T-helper 2 cell treated with Interferon-gamma antibody and Interleukin-4, amounts not matched to agents 100 ng/mL and 5 ng/mL, for 36 hours (primary cell): ENCODE measurements around the gene SLC12A7. TPM values are rescaled to one million over a fixed set of nuclear protein-coding genes. Genes with fewer than 3 reads are reported as not detected.
"Not testable (repeated sequence)": the region's sequence is repeated elsewhere in the genome, so short reads cannot be mapped to it uniquely, and the experiment has no call there.

Experiments
- intact Hi-C: fragments of 100-400 bp; cut with micrococcal nuclease; formaldehyde crosslinking; loops from one replicate; pipeline ENCODE4 v1.15.1; 2023
- total RNA-seq: library from RNA; stranded (reverse); gene quantifications from 2 replicates; pipeline ENCODE4 v1.2.3, GENCODE V29; 2022

The SLC12A7 gene
- 101 and 107 TPM in 2 replicates for total RNA-seq

GRCh38 chr5:1111727-1112289, at the start of gene SLC12A7:
Gene SLC12A7 (minus strand): TSS chr5:1112063. CDS start chr5:1111991, 72 bp downstream.
- intact Hi-C loops = loop anchor here (5.0 kb wide), 1 partner anchor 330 kb away; the partner anchor contains the start of gene ZDHHC11B

GRCh38 chr5:1161108-1161832, 49.4 kb upstream of the SLC12A7 start:
- intact Hi-C loops = no loop called here

GRCh38 chr5:1159774-1160406, 48.0 kb upstream of the SLC12A7 start:
- intact Hi-C loops = no loop called here

DNA sequence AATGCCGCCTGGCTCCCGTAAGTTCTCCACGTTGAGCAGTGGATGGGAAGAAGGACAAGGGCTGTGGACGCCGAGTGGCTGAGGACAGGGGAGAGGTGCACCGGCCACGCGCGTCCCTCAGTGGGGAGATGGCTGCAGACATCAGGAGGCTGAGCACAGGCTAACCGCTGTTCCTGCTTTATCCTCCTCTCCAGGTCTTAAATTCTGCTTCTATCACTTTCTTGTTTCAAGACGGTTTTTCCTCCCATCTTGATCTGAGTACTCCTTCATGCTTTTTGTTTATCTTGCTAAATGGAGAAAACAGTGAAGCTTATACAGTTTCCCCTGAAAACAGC, 47.4 kb upstream of the SLC12A7 start:
- intact Hi-C loops = no loop called here

GRCh38 chr5:1158647-1159340, 46.9 kb upstream of the SLC12A7 start:
- intact Hi-C loops = no loop called here

DNA sequence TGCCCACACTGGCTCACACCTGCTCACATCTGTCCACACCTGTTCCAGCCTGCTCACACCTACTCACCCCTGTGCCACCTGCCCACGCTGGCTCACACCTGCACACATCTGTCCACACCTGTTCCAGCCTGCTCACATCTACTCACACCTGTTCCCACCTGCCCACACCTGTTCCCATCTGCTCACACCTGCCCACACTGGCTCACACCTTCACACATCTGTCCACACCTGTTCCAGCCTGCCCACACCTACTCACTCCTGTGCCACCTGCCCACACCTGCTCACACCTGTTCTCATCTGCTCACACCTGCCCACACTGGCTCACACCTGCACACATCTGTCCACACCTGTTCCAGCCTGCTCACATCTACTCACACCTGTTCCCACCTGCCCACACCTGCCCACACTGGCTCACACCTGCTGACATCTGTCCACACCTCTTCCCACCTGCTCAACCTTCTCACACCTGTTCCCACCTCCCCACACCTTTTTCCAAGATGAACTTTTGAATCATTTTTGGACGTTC, 45.7 kb upstream of the SLC12A7 start:
- intact Hi-C loops = not testable (repeated sequence)

DNA sequence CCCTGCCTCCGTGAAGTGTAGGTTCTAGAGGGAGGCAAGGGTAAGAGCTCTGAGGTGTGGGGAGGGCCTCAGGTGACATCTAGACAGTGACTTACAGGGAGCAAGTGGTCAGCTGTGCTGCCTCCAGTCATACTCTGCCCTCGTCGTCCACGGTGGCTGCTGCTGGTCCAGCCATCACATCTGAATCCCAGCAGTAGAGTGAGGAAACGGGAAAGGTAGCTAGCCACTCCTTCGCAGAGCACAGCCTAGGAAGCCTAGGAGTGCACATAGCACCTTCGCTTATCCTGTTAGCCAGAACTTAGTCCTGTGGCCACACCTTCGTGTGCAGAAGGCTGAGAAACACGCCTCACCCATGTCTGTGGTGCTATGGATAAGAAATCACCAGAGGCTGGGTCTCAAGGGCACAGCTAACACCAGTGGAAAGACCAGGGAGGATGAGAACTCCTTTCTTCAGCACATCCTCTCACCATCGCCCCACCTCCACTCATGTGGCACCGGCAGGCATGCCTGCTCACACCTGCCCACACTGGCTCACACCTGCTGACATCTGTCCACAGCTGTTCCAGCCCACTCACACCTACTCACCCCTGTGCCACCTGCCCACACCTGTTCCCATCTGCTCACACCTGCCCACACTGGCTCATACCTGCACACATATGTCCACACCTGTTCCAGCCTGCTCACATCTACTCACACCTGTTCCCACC, 45.0 kb upstream of the SLC12A7 start:
- intact Hi-C loops = no loop called here

DNA sequence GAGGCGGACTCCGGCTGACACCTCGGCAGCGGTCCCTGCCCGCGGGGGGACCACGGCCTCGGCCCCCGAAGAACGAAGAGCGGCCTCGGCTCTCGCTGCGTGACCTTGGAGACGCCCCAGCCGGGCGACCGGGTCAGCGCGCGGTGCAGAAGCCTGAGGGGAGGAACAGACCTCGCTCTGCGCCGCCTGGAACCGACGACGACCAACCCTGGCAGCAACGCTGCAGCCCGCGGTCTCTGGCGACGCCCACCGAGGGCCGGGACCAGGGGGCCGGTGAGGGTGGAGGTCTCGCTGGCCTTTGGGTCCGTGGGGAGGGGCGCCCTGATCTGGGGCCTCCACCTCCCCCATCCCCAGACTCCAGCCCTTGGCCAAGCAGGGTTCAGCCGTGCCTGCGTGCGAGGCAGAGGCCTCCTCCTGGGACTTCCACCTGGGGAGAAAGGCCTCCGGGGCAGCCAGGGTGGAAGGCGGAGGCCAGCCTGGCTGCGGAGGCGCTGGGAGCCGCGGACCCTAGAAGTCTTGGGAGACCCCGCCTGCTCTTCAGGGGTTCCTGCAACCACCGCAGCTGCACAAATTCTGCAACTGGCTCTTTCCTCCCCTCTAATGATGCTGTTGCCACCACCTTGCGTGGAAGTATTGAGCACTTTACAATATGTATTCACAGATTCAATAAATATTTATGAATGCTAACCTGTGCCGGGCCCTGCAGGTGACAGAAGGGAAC, 44.3 kb upstream of the SLC12A7 start:
- intact Hi-C loops = no loop called here

DNA sequence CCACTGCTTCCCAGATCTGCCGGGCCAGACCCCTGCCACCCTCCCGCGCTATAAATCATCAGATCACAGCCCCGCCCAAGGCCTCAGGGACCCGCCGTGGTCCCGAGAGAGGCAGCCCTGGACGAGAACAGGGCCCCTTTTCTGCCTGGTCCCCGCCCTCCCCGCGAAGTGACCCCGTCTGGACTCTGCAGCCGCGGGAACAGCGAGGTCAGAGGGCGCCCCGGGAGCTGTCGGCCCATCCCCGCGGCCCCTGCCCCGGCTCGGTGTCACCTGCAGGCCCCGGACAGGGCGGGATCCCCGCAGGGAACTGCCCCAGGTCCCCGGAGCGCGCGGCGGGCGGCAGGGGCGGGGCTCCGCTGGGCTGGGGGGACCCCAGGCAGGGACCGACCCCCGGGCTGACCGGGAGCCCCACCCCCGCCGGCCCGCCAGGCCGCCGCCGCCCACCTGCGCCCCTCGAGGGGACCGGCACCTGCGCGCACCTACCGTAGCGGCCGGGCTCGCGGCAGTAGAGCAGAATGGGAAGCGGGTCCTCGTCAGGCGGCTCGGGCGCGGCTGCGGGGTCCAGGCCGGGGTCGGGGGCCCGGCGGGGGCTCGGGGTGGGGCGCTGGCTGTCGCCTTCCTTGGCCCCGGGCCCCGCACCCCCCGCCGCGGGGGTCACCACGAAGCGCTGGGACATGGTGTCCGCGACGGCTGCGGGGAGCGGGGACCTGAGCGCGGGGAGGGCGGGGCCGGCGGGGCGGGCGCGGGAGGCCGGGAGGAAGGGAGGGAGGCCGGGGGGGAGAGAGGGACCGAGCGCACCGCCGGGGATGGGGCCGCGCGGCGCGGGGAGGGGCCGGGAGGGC, 43.5 kb upstream of the SLC12A7 start:
- intact Hi-C loops = no loop called here

GRCh38 chr5:1153428-1153827, 41.6 kb upstream of the SLC12A7 start:
- intact Hi-C loops = no loop called here

GRCh38 chr5:1152771-1153282, 41.0 kb upstream of the SLC12A7 start:
- intact Hi-C loops = no loop called here

- intact Hi-C loops = no loop called here
Measured at GRCh38 chr5:1152156-1152555, 40.3 kb upstream of the SLC12A7 start.

GRCh38 chr5:1151316-1151715, 39.5 kb upstream of the SLC12A7 start:
- intact Hi-C loops = no loop called here

DNA sequence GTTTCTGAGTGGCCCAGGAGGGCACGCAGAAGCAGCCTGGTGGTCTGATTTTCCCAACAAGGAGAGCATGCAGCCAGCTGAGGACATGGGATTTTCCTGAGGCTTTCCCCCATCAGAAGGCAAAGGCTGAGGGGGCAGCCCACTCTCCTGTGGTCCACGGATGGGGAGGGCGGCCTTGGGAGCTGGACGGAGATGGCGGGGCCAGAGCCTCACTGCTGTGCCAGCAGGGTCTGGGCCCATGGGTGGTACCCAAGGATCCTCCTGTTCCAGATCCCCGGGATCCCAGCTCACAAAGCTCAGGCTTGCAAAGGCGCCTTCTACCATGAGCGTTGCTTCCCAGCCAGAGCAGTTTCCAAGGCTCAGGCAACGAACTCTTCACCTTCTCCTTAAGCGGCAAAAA, 39.0 kb upstream of the SLC12A7 start:
- intact Hi-C loops = no loop called here

DNA sequence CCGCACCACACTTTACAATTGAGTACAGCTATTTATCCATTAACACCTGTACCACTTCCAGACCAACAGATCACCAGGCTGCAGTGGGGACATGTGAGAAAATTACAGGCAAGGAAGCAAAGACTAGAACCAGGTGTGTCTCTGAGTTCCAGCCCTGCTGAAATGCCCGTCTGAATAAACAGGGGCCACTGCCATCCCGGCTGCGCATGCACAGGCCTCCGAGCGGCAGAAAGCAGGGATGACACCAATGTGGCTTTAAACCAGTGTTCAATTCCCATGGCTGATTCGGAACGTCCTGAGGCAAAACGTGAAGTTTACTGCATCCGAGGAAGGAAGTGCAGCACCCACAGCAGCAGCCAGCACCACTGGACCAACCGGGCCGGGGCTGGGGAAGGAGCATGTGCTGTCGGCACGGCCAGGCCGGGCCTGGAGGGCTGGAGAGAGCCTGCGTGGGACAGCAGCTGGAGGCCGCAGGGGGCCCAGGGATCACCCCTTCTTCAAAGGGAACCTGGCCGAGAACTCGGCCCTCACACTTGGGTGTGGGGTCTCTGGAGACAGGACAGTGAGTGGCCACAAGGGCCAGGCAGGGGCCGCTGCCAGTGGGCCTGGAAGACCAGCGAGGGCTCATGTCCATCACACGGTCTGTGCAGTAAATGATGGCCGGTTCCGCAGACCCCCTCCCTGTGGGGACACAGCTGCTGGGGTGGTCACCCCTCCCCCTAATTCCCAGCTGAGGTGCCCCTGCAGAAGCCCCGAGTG, 33.0 kb upstream of the SLC12A7 start:
- intact Hi-C loops = no loop called here

DNA sequence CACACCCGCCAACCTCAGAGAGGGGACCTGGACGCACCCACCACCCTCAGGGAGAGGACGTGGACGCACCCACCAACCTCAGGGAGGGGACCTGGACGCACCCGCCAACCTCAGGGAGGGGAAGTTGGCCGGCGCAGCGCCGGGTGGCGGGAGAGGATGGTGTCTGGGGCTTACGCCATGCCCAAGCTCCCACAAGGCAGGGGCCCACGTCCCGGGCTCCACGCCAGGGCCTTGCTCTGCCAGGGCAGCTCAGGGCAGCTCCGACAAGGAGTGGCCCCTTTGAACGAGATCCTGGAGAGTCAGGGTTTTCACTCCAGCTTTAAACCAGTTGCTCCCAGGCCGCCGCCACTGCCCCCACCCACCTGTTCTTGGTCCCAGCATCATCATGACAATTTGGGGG, 32.2 kb upstream of the SLC12A7 start:
- intact Hi-C loops = no loop called here

- intact Hi-C loops = no loop called here
Measured at GRCh38 chr5:1143670-1143951, 31.7 kb upstream of the SLC12A7 start.

- intact Hi-C loops = no loop called here
Measured at GRCh38 chr5:1142886-1143669, 31.2 kb upstream of the SLC12A7 start.
